ENCODE measurements around the gene CYP26C1.

DNA sequence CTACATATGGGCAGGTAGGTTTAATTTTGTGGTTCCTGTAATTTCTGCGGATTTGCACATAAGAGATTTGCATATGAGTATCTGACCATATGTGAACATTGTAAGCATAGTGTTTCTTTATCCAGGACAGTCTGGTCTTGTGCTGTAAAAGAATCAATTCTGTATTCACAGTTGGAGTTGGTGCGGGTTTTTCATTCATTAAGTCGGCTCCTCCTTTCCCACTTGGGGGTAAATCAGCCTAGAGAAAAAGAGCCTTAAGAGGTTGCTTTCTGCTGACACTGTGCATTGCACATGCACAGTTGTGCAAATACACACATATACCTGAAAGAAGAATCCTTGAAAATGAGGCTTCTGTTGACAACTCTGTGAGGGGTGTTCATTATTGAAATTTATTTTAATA lies 6.1 kb upstream of the CYP26C1 start:
- TF ChIP-seq, protein P1, sequence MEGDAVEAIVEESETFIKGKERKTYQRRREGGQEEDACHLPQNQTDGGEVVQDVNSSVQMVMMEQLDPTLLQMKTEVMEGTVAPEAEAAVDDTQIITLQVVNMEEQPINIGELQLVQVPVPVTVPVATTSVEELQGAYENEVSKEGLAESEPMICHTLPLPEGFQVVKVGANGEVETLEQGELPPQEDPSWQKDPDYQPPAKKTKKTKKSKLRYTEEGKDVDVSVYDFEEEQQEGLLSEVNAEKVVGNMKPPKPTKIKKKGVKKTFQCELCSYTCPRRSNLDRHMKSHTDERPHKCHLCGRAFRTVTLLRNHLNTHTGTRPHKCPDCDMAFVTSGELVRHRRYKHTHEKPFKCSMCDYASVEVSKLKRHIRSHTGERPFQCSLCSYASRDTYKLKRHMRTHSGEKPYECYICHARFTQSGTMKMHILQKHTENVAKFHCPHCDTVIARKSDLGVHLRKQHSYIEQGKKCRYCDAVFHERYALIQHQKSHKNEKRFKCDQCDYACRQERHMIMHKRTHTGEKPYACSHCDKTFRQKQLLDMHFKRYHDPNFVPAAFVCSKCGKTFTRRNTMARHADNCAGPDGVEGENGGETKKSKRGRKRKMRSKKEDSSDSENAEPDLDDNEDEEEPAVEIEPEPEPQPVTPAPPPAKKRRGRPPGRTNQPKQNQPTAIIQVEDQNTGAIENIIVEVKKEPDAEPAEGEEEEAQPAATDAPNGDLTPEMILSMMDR (conservative IDR thresholded peaks at IDR 0.05): no peak
- TF ChIP-seq EZH2 (IDR thresholded peaks at IDR 0.05; ENCODE audit: low read depth): no peak

Data from PC-9 (cell line).